Measurements from ENCODE around the gene TEX14.

DNA sequence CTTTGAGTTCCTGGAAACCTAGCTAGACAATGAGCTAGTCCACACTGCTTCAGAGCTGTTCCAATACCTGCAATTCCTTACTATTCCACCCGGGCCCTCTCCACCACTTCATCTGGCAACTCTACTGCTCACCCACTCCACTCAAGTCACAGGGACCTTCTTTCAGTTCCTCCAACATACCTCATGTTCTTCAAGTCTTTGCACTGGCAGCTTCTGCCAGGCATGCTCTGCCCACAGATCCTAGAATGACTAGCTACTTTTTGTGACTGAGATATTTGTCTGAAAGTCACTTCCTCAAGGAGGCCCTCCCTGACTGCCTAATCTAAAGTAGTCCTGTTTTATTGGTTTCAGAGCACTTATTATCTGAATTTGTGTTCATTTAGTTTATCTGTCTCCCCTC lies 86.4 kb downstream of the TEX14 start:
- no peak for TF ChIP-seq CTCF (IDR thresholded peaks at IDR 0.05)
- TF ChIP-seq POLR2A (IDR thresholded peaks at IDR 0.05): no peak
